ENCODE results near the gene TRAPPC3.
A peak's percentile ranks its signal among the peaks of the same experiment; 100 is the strongest.

Gene TRAPPC3

DNA sequence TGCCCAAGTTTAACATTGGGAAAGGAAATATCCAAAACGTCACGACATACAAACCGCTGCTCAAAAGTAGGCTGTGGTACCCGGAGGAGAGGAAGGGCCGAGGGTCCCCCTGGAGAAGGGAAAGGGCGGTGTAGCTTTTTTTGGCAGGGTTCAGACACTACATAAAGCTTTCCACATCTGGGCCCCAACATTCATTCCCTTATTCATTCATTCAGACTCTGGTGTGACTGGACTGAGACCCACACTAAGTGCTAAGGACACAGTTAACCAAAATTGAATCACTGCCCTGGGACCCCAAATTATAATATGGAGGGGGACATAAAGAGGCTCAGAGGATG is 14.0 kb downstream of the TRAPPC3 start:
- H2AFZ ChIP-seq (ENCODE audit: insufficient read depth, low read length, poor library complexity), result no peak overlapping the region

DNA sequence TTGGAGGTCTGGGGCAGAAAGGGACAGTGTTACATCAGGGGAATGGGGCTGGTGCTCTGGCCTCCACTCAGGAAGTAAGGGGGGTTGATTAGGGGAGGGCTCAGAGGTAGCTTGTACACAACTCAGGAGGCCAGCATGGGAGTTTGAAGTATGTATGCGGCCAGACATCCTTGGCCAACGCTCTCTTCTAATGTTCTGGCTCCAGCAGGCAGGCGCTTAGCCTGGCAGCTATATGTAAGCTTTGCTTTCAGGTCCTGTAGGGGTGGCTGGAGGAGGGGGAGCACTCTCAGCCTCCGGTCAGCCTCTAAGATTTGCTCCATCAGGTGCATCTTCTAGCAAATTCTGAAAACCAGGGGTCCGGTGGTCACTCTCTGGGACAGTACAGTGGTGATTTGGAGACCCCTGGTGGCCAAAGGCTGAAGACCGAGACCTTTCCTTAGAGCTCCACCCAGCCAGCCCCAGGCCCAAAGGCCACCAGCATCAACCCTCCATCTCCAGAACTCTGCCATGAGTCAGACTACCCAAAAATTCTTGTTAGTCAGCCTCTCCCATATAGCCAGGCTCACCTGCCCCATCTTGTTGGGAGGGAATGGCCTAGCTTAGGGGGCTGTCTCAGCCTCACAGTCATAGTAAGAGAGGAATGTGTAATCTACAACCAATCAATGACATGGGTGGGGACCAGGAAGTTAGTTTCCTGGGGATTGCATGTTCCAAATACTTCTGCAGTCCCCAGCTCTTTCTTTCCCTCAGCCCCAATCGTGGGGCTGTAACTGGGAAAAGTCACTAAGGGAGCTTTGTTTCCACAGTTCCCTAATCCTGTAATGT is 14.6 kb downstream of the TRAPPC3 start:
- H2BK5ac ChIP-seq (ENCODE audit: low read depth, low read length, poor library complexity), result no peak overlapping the region
- no peak overlapping the region for H3K4me2 ChIP-seq (ENCODE audit: low read length)
- H3K23ac ChIP-seq (ENCODE audit: low read length), result no peak overlapping the region
- H3K79me1 ChIP-seq (ENCODE audit: low read length), result no peaks in the 10 kb centered on the region
- peaks cover 0 to 10% of the 10 kb centered on the region in 2 experiments for H3K4me1 ChIP-seq (ENCODE audit: control insufficient read depth in 1 of 2, insufficient read depth in 2 of 2, low read length in 2 of 2)
- H3K9me3 ChIP-seq (ENCODE audit: insufficient read depth, low read depth, low read length), result no peaks in the 10 kb centered on the region
- H3K27me3 ChIP-seq (ENCODE audit: insufficient read depth, low read length), result no peaks in the 10 kb centered on the region
- H3K4ac ChIP-seq (ENCODE audit: low read depth, low read length), result no peak overlapping the region
- DNase-seq, result peak; percentile 72 to 82
- H3K4me3 ChIP-seq (ENCODE audit: low read depth, low read length), result no peak overlapping the region
- no peak overlapping the region for H2AK5ac ChIP-seq (ENCODE audit: low read length)
- H4K8ac ChIP-seq (ENCODE audit: low read depth, low read length), result no peak overlapping the region
- no peak overlapping the region for H3K27ac ChIP-seq (ENCODE audit: low read depth, low read length)
- no peak overlapping the region for H2BK120ac ChIP-seq (ENCODE audit: insufficient read depth, low read length, poor library complexity)
- H3K18ac ChIP-seq (ENCODE audit: low read length), result no peak overlapping the region
- H4K12ac ChIP-seq (ENCODE audit: low read depth, low read length), result no peak overlapping the region
- peaks cover 12 to 22% of the 10 kb centered on the region in 2 experiments for H3K36me3 ChIP-seq (ENCODE audit: control insufficient read depth in 1 of 2, insufficient read depth in 2 of 2, low read length in 2 of 2)
- no peaks in the 10 kb centered on the region for H3K79me2 ChIP-seq (ENCODE audit: control insufficient read depth, insufficient read depth, low read length, poor library complexity)
- WGBS (ENCODE audit: extremely low coverage, insufficient coverage, insufficient read length), result no CpG with 5 or more reads among the region's 7 CpGs
- H2BK12ac ChIP-seq (ENCODE audit: low read length), result no peak overlapping the region
- no peak overlapping the region for H4K91ac ChIP-seq (ENCODE audit: low read depth, low read length)
- H2AFZ ChIP-seq (ENCODE audit: insufficient read depth, low read length, poor library complexity), result no peak overlapping the region
- no peak overlapping the region for H3K14ac ChIP-seq (ENCODE audit: low read length)
- H3K9ac ChIP-seq (ENCODE audit: low read length), result no peak overlapping the region

More for the DNA sequence above, 14.0 kb downstream of the TRAPPC3 start:
- Histone ChIP-seq H3K4me3 (ENCODE audit: low read depth, low read length) (no peak overlapping the region), H3K36me3 (ENCODE audit: control insufficient read depth in 1 of 2, insufficient read depth in 2 of 2, low read length in 2 of 2) (peaks cover 12 to 26% of the 10 kb centered on the region in 2 experiments), H3K79me2 (ENCODE audit: control insufficient read depth, insufficient read depth, low read length, poor library complexity) (no peaks in the 10 kb centered on the region), H4K12ac (ENCODE audit: low read depth, low read length) (no peak overlapping the region), H3K27ac (ENCODE audit: low read depth, low read length) (no peak overlapping the region), H2AK5ac (ENCODE audit: low read length) (no peak overlapping the region), H2BK5ac (ENCODE audit: low read depth, low read length, poor library complexity) (no peak overlapping the region), H4K8ac (ENCODE audit: low read depth, low read length) (no peak overlapping the region), H3K14ac (ENCODE audit: low read length) (no peak overlapping the region), H3K27me3 (ENCODE audit: insufficient read depth, low read length) (no peaks in the 10 kb centered on the region), H3K4me1 (ENCODE audit: control insufficient read depth in 1 of 2, insufficient read depth in 2 of 2, low read length in 2 of 2) (peaks cover 0 to 10% of the 10 kb centered on the region in 2 experiments), H3K23ac (ENCODE audit: low read length) (no peak overlapping the region), H4K91ac (ENCODE audit: low read depth, low read length) (no peak overlapping the region), H3K18ac (ENCODE audit: low read length) (no peak overlapping the region), H3K9me3 (ENCODE audit: insufficient read depth, low read depth, low read length) (no peaks in the 10 kb centered on the region), H3K4ac (ENCODE audit: low read depth, low read length) (no peak overlapping the region), H3K9ac (ENCODE audit: low read length) (no peak overlapping the region), H3K4me2 (ENCODE audit: low read length) (no peak overlapping the region), H3K79me1 (ENCODE audit: low read length) (no peaks in the 10 kb centered on the region), H2BK120ac (ENCODE audit: insufficient read depth, low read length, poor library complexity) (no peak overlapping the region), H2BK12ac (ENCODE audit: low read length) (no peak overlapping the region)
- WGBS (ENCODE audit: extremely low coverage, insufficient coverage, insufficient read length), result no CpG with 5 or more reads among the region's 6 CpGs
- DNase-seq, result no peak

- Histone ChIP-seq H3K4me3 (ENCODE audit: low read depth, low read length) (no peak overlapping the region), H2BK120ac (ENCODE audit: insufficient read depth, low read length, poor library complexity) (no peak overlapping the region), H3K4me2 (ENCODE audit: low read length) (no peak overlapping the region), H4K12ac (ENCODE audit: low read depth, low read length) (no peak overlapping the region), H2BK12ac (ENCODE audit: low read length) (no peak overlapping the region), H3K4me1 (ENCODE audit: control insufficient read depth in 1 of 2, insufficient read depth in 2 of 2, low read length in 2 of 2) (peaks cover 0 to 10% of the 10 kb centered on the region in 2 experiments), H3K23ac (ENCODE audit: low read length) (no peak overlapping the region), H3K14ac (ENCODE audit: low read length) (no peak overlapping the region), H2BK5ac (ENCODE audit: low read depth, low read length, poor library complexity) (no peak overlapping the region), H2AK5ac (ENCODE audit: low read length) (no peak overlapping the region), H3K4ac (ENCODE audit: low read depth, low read length) (no peak overlapping the region), H4K91ac (ENCODE audit: low read depth, low read length) (no peak overlapping the region), H3K79me2 (ENCODE audit: control insufficient read depth, insufficient read depth, low read length, poor library complexity) (no peaks in the 10 kb centered on the region), H3K9me3 (ENCODE audit: insufficient read depth, low read depth, low read length) (no peaks in the 10 kb centered on the region), H2AFZ (ENCODE audit: insufficient read depth, low read length, poor library complexity) (no peak overlapping the region), H3K79me1 (ENCODE audit: low read length) (no peaks in the 10 kb centered on the region), H3K27me3 (ENCODE audit: insufficient read depth, low read length) (no peaks in the 10 kb centered on the region), H3K36me3 (ENCODE audit: control insufficient read depth in 1 of 2, insufficient read depth in 2 of 2, low read length in 2 of 2) (peaks cover 8 to 22% of the 10 kb centered on the region in 2 experiments), H3K18ac (ENCODE audit: low read length) (no peak overlapping the region), H3K27ac (ENCODE audit: low read depth, low read length) (no peak overlapping the region), H3K9ac (ENCODE audit: low read length) (no peak overlapping the region), H4K8ac (ENCODE audit: low read depth, low read length) (no peak overlapping the region)
- no peak for DNase-seq
- WGBS (ENCODE audit: extremely low coverage, insufficient coverage, insufficient read length), result no CpG with 5 or more reads among the region's 6 CpGs
Observed at GRCh38 chr1:36134031-36134430, 15.3 kb downstream of the TRAPPC3 start.

DNA sequence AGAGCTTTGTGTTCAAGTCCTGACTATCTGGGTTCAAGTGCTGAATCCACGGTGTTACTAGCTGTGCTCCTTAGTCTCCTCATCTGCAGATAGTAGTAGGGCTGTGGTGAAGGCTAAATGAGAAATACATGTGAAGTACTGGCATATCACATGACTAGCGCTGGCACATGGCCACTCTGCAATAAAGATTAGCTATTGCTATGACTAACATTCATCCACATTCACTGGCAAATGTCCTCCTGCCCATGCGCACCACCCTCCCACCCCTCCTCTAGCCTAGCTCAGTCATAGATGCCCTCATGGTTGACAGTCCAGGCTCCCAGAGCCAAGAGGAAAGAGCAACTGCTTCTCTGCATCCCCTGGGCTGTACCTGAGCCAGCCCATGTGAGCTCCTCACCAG is 15.8 kb downstream of the TRAPPC3 start:
- Histone ChIP-seq H3K4me3 (ENCODE audit: low read depth, low read length) (no peak overlapping the region), H2BK5ac (ENCODE audit: low read depth, low read length, poor library complexity) (no peak overlapping the region), H4K8ac (ENCODE audit: low read depth, low read length) (no peak overlapping the region), H3K4me2 (ENCODE audit: low read length) (no peak overlapping the region), H3K18ac (ENCODE audit: low read length) (no peak overlapping the region), H3K4me1 (ENCODE audit: control insufficient read depth in 1 of 2, insufficient read depth in 2 of 2, low read length in 2 of 2) (peaks cover 0 to 10% of the 10 kb centered on the region in 2 experiments), H2BK120ac (ENCODE audit: insufficient read depth, low read length, poor library complexity) (no peak overlapping the region), H3K4ac (ENCODE audit: low read depth, low read length) (no peak overlapping the region), H2BK12ac (ENCODE audit: low read length) (no peak overlapping the region), H3K27me3 (ENCODE audit: insufficient read depth, low read length) (no peaks in the 10 kb centered on the region), H3K27ac (ENCODE audit: low read depth, low read length) (no peak overlapping the region), H3K23ac (ENCODE audit: low read length) (no peak overlapping the region), H4K12ac (ENCODE audit: low read depth, low read length) (no peak overlapping the region), H3K79me1 (ENCODE audit: low read length) (no peaks in the 10 kb centered on the region), H3K79me2 (ENCODE audit: control insufficient read depth, insufficient read depth, low read length, poor library complexity) (no peaks in the 10 kb centered on the region), H4K91ac (ENCODE audit: low read depth, low read length) (no peak overlapping the region), H3K36me3 (ENCODE audit: control insufficient read depth in 1 of 2, insufficient read depth in 2 of 2, low read length in 2 of 2) (peaks cover 8 to 22% of the 10 kb centered on the region in 2 experiments), H3K9ac (ENCODE audit: low read length) (no peak overlapping the region), H2AK5ac (ENCODE audit: low read length) (no peak overlapping the region), H3K9me3 (ENCODE audit: insufficient read depth, low read depth, low read length) (no peaks in the 10 kb centered on the region), H3K14ac (ENCODE audit: low read length) (no peak overlapping the region), H2AFZ (ENCODE audit: insufficient read depth, low read length, poor library complexity) (no peak overlapping the region)
- DNase-seq, result peak in 1 of 2 donors; percentile 12
- no CpG with 5 or more reads among the region's 3 CpGs for WGBS (ENCODE audit: extremely low coverage, insufficient coverage, insufficient read length)
